Embryonic facial prominence (tissue), 1 donor: ENCODE data around the gene BAG3.
"Not testable (repeated sequence)": the region's sequence is repeated elsewhere in the genome, so short reads cannot be mapped to it uniquely, and the experiment has no call there.

Experiments
- DNase-seq: peaks from one replicate; pipeline ENCODE4 v3.0.0-alpha.2; 2016; ENCODE audit errors: extremely low spot score

The BAG3 gene

DNA sequence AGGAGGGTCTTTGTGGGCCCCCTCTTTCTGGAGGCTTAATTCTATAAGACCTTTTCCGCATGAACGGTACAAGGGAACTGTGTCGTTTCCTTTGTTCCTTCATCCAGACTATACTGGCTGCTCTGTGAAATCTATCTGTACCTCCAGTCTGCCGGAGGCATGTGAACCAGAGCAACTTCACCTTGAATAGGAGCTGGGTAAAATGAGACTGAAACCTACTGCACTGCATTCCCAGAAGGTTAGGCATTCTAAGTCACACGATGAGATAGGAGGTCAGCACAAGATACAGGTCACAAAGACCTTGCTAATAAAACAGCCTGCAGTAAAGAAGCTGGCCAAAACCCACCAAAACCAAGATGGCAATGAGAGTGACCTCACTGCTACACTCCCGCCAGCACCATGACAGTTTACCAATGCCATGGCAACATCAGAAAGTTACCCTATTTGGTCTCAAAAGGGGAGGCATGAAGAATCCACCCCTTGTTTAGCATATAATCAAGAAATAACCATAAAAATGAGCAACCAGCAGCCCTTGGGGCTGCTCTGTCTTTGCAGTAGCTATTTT lies 37.9 kb downstream of the BAG3 start:
- no peak for DNase-seq

GRCh38 chr10:119691726-119692125 lies 40.5 kb downstream of the BAG3 start:
- no peak for DNase-seq

GRCh38 chr10:119693262-119693957 lies 42.2 kb downstream of the BAG3 start:
- DNase-seq = no peak

- no peak for DNase-seq
Observed at GRCh38 chr10:119694608-119695007, 43.4 kb downstream of the BAG3 start.

DNA sequence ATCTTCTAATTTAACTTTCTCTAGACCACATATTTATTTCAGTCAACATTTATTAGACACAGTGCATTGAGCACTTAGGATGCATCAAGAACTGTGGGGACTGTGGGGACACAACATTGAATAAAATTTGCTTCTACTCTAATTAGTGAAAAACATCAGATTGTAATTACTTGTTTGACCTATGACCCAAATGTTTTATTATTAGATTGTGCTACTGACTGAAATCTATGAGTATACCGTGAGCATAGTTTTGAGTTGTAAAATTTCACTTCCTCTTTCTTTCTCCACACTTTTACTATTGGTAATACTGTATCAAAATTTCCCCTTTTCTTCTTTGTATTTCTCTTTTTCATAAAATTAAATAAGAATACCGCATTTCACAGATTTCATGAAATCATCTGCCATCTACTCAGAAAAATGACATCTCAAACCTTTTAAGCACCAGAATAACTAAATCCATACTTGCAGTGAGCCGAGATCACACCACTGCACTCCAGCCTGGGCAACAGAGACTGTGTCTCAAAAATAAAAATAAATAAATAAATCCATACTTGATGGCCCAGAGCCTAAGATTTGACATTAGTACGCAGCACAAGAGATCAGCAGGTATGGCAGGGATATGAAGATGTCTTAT lies 49.3 kb downstream of the BAG3 start:
- DNase-seq = no peak

- DNase-seq = no peak
Observed at GRCh38 chr10:119701861-119702260, 50.7 kb downstream of the BAG3 start.

GRCh38 chr10:119702583-119702982 lies 51.4 kb downstream of the BAG3 start:
- no peak for DNase-seq

GRCh38 chr10:119703903-119704508 lies 52.8 kb downstream of the BAG3 start:
- DNase-seq = no peak

- DNase-seq = no peak
Observed at GRCh38 chr10:119705434-119705831, 54.3 kb downstream of the BAG3 start.

- no peak for DNase-seq
Observed at GRCh38 chr10:119706521-119707278, 55.5 kb downstream of the BAG3 start.

GRCh38 chr10:119707331-119707730 lies 56.2 kb downstream of the BAG3 start:
- not testable (repeated sequence) for DNase-seq

DNA sequence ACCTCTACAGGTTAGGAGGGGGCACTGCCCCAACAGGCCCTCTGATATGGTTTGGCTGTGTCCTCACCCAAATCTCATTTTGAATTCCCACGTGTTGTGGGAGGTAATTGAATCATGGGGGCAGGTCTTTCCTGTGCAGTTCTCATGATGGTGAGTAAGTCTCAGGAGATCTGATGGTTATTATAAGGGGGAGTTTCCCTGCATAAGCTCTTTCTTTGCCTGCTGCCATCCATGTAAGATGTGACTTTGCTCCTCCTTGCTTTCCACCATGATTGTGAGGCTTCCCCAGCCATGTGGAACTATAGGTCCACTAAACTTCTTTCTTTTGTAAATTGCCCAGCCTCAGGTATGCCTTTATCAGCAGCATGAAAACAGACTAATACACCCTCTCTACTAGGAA lies 59.8 kb downstream of the BAG3 start:
- not testable (repeated sequence) for DNase-seq

- no peak for DNase-seq
Observed at GRCh38 chr10:119713744-119714483, 62.7 kb downstream of the BAG3 start.

- DNase-seq = no peak
Observed at GRCh38 chr10:119714484-119714816, 63.3 kb downstream of the BAG3 start.

DNA sequence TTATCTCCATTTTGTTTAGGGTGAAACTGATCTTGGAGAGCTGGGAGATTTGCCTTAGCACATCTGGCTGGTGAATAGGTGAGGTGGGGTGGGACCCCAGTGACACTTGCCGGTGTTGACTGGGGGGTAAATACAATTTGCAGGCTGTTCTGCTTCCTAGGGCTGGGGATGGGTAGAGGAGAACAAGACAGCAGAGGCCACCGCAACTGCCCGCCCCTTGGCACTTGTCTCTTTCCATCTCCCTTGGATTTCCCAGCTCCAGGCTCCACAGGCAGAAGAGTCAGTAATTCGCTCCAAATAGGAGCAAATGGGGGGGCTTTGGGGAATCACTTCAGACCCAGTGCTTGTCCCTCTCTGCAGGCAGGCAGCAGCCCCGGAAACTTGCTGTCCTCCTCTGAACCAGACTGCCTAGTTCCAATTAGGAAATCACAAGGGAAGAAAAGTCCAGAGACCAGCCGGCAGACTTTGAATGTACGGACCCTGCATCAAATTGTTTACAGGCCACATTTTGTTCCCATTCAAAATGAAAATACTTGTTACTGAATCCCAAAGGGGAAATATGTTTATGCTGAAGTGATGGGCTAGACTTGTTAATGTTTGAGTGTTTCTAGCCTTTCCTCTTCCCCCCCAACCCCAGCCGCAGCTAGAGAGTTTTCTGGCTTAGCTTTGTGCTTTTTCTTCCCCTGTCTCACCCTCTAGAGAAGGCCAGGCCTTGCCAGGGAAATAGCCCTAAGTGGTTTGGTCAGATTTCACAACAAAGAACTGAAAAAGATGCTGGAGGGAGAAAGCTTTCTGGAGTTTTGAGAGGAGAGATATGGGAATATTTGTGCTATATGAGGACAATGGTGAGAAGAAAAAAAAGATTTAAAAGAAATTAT lies 64.7 kb downstream of the BAG3 start:
- DNase-seq = no peak

GRCh38 chr10:119723161-119723560 lies 72.0 kb downstream of the BAG3 start:
- DNase-seq = no peak

- no peak for DNase-seq
Observed at GRCh38 chr10:119723624-119724023, 72.4 kb downstream of the BAG3 start.

DNA sequence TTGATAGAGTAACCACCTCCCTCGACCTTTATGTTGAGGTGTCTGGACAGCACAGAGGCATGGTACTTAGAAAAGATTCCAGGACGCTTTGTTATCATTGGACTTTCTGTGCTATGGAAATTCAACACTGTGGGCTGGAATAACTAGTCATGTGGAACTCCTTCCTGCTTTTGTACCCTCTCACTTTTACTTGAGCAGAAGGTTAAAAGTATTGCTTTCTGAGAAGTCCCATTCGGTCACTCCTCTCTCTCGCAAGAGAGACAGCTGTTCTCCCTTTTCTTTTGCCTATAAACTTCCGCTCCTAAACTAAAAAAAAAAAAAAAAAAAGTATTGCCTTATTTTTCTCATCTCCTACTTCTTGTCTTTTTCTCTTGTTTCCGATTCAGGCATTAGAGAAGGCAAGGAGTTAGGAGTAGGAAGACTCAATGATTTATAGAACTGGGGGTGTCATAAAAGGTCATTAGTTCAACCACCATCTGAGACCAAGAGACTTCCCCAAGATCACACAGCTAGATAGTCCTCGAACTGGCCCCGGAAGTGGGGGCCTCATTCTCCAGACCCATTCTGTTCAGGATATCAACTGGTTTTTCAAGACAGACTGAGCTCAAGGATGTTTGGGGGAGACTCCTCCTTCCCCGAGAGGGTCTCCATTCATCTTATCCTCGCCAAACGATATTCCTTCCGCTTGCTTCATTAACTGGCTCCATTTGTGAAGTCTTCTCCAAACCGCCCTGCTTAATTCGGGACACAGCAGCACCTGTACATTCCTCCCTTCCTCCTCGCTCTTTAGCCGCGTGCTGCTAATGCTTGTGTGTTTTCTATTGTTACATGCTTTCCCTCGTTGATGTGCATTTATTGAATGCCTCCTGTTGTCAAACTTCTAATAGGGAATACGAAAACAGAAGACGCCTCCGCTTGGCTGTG lies 73.7 kb downstream of the BAG3 start:
- no peak for DNase-seq

- DNase-seq = no peak
Observed at GRCh38 chr10:119725517-119725827, 74.3 kb downstream of the BAG3 start.
